ENCODE data around the gene RBM33. TPM values are rescaled to one million over a fixed set of nuclear protein-coding genes. Genes with fewer than 3 reads are reported as not detected.

RBM33 gene
- total and polyA plus RNA-seq, 2 of the 4 experiments (the other 2 are of a cell fraction) = 7.3 to 10.8 TPM

- no peak overlapping the region for H2AK9ac ChIP-seq (replicated peaks; ENCODE audit: low read depth, low read length, poor library complexity)
- peaks cover 31 to 70% of the 10 kb centered on the region in 2 experiments for H3K79me1 ChIP-seq (ENCODE audit: low read depth in 1 of 2, low read length in 2 of 2)
- ChIA-PET POLR2A (ENCODE audit: unreplicated experiment) (no interaction called here), CTCF (interaction anchor here (2.2 kb wide), 1 partner anchor 163 kb away, joined by 7 read pairs; no protein-coding TSS in a partner anchor)
- no peaks in the 10 kb centered on the region for H3K9me3 ChIP-seq (ENCODE audit: control insufficient read depth, insufficient read depth, low read length)
- ATAC-seq (ENCODE audit: low read depth) (no peak), DNase-seq (no peak)
- no peak for TF ChIP-seq MXI1 (IDR thresholded peaks at IDR 0.05; ENCODE audit: borderline replicate concordance, low read depth, low read length)
- peak; percentile 73 for TF ChIP-seq CEBPB (IDR thresholded peaks at IDR 0.05; ENCODE audit: low read depth, low read length)
- TF ChIP-seq, protein P1, sequence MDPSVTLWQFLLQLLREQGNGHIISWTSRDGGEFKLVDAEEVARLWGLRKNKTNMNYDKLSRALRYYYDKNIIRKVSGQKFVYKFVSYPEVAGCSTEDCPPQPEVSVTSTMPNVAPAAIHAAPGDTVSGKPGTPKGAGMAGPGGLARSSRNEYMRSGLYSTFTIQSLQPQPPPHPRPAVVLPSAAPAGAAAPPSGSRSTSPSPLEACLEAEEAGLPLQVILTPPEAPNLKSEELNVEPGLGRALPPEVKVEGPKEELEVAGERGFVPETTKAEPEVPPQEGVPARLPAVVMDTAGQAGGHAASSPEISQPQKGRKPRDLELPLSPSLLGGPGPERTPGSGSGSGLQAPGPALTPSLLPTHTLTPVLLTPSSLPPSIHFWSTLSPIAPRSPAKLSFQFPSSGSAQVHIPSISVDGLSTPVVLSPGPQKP (IDR thresholded peaks at IDR 0.05; ENCODE audit: borderline replicate concordance, low read depth, low read length) = no peak
- H3K4me2 ChIP-seq (ENCODE audit: low read depth, low read length) = no peak overlapping the region
- no peak overlapping the region for H3K4me3 ChIP-seq (ENCODE audit: insufficient read depth, low read depth, low read length)
- peaks cover 29% of the 10 kb centered on the region for H3K36me3 ChIP-seq (ENCODE audit: control insufficient read depth, insufficient read depth, low read length)
- peaks cover 2% of the 10 kb centered on the region; the same call in 1 of the 2 replicates for H3K4me1 ChIP-seq (ENCODE audit: control insufficient read depth, insufficient read depth, low read length)
- no peak overlapping the region for H3K23ac ChIP-seq (ENCODE audit: low read depth, low read length)
- no peak overlapping the region for H2AFZ ChIP-seq (replicated peaks; ENCODE audit: low read length, poor library complexity)
- peaks cover 48% of the 10 kb centered on the region for H4K20me1 ChIP-seq (ENCODE audit: insufficient read depth, low read length)
- H3K27ac ChIP-seq (ENCODE audit: insufficient read depth, low read length) = no peak overlapping the region
- H3K14ac ChIP-seq (replicated peaks; ENCODE audit: low read depth, low read length) = no peak overlapping the region
- intact Hi-C loops (cut with micrococcal nuclease) = no loop called here
- H3K56ac ChIP-seq (ENCODE audit: extremely low read depth, insufficient read depth, low read length) = no peak overlapping the region
- dilution Hi-C loops (cut with HindIII; ENCODE audit: low sequenced_read_pairs, unreplicated experiment) = no loop called here
- H2BK20ac ChIP-seq (ENCODE audit: low read depth, low read length) = no peak overlapping the region
- H3K9me1 ChIP-seq (ENCODE audit: insufficient read depth, low read length) = peaks cover 8% of the 10 kb centered on the region; the same call in 1 of the 2 replicates
- no CpG with 5 or more reads among the region's 5 CpGs for WGBS, 2 experiments (ENCODE audit: extremely low coverage in 2 of 2, insufficient read length in 1 of 2)
- H4K91ac ChIP-seq (ENCODE audit: insufficient read depth, low read depth, low read length) = no peak overlapping the region
- H2BK120ac ChIP-seq (ENCODE audit: low read depth, low read length) = no peak overlapping the region
- H4K8ac ChIP-seq (ENCODE audit: low read depth in 2 of 2, low read length in 2 of 2) = no peak overlapping the region
- no peaks in the 10 kb centered on the region for H3K27me3 ChIP-seq (ENCODE audit: control insufficient read depth, insufficient read depth, low read length)
- no peak overlapping the region for H3K18ac ChIP-seq (ENCODE audit: low read depth, low read length)
- in situ Hi-C loops (cut with MboI; ENCODE audit: low sequenced_read_pairs) = loop anchor here (25.0 kb wide), 1 partner anchor 374 kb away; no protein-coding TSS in a partner anchor
- no peak overlapping the region for H4K5ac ChIP-seq (ENCODE audit: low read depth, low read length)
- no peak overlapping the region for H2BK15ac ChIP-seq (ENCODE audit: low read depth, low read length)
- BruUV-seq (replicated peaks) = no TSS peak
- no peak overlapping the region for H2BK5ac ChIP-seq (ENCODE audit: low read depth, low read length, poor library complexity, severe bottlenecking)
- H3K9ac ChIP-seq (ENCODE audit: low read depth, low read length) = no peak overlapping the region
- H2AK5ac ChIP-seq (ENCODE audit: low read depth, low read length) = no peak overlapping the region
- H3K4ac ChIP-seq (ENCODE audit: low read depth, low read length) = no peak overlapping the region
These were observed 116.7 kb downstream of the RBM33 start for GRCh38 chr7:155761162-155761561.
